Right lobe of liver (tissue), 6 donors: ENCODE results near the gene KLF17. TPM values are rescaled to one million over a fixed set of nuclear protein-coding genes. Genes with fewer than 3 reads are reported as not detected.
"Not testable (repeated sequence)": the region's sequence is repeated elsewhere in the genome, so short reads cannot be mapped to it uniquely, and the experiment has no call there.

Source experiments
- ATAC-seq, 4 donors: fragments of 200-7000 bp; cut with Tn5 transposase; one replicate each; pipeline ENCODE4 v1.9.1; 2020; ENCODE audit warnings: mild to moderate bottlenecking in 4 of 4, moderate library complexity in 4 of 4
- DNase-seq, 3 donors: peaks; one replicate each; pipeline ENCODE4 v3.0.0-alpha.2; 2020
- H3K27ac ChIP-seq, 3 donors: fragments of 200-600 bp; one replicate each; pipeline ENCODE4 v1.8.0; 2022
- H3K27me3 ChIP-seq, 2 donors: fragments of 200-600 bp; one replicate each; pipeline ENCODE4 v1.8.0; 2022
- H3K36me3 ChIP-seq, 4 donors: fragments of 200-600 bp; sonication (generic) in 1 of 4; one replicate each; pipeline versions ENCODE4 v1.5.1 to v1.8.0; 2017 to 2022; ENCODE audit warnings: control low read depth in 1 of 4
- H3K4me1 ChIP-seq, 4 donors: fragments of 200-600 bp; sonication (generic) in 1 of 4; one replicate each; pipeline versions ENCODE4 v1.5.1 to v1.8.0; 2017 to 2022; ENCODE audit warnings: control low read depth in 1 of 4
- H3K4me3 ChIP-seq, 3 donors: fragments of 200-600 bp; one replicate each; pipeline ENCODE4 v1.8.0; 2022
- H3K9me3 ChIP-seq, 4 donors: fragments of 200-600 bp; sonication (generic) in 1 of 4; one replicate each; pipeline versions ENCODE4 v1.5.1 to v1.8.0; 2017 to 2022; ENCODE audit warnings: control low read depth in 1 of 4
- CTCF ChIP-seq, 4 donors: fragments of 200-600 bp in 3 of 4; fragments of 450-650 bp in 1 of 4; IDR thresholded peaks; one replicate each; pipeline versions ENCODE4 v1.5.1 to v1.8.0; 2016 to 2022; ENCODE audit warnings: antibody characterized with exemption in 4 of 4, mild to moderate bottlenecking in 2 of 4
- POLR2A ChIP-seq: fragments of 450-650 bp; IDR thresholded peaks from one replicate; pipeline ENCODE4 v1.6.1; 2017; ENCODE audit warnings: antibody characterized with exemption, mild to moderate bottlenecking
- WGBS: methylation state at CpG from one replicate; pipeline ENCODE4 v1.1.6; 2018; ENCODE audit warnings: low coverage, low lambda C conversion rate; ENCODE audit not compliant: insufficient coverage; ENCODE audit errors: missing lambda C conversion rate; 5-methylcytosine and 5-hydroxymethylcytosine counted together
- intact Hi-C, 2 donors: fragments of 100-400 bp; cut with DNase I; formaldehyde crosslinking; loops; one replicate each; pipeline versions ENCODE4 v1.11.2 to v1.14.1; 2022
- total RNA-seq, 6 experiments: library from RNA; depleted of rRNA in 2 of 6; stranded (reverse); fragments of >200 nt in 2 of 6; fragmentation: NEBNext Ultra II Directional in 3 of 6; extraction: Animal tissue kit (Norgen Biotek cat#: 25700) in 3 of 6; gene quantifications; one replicate each; pipeline versions ENCODE4 v1.1.0 to v1.2.4, GENCODE V29; 2016 to 2023
- donor health status: DM: no; HTN: yes; CAD: no.
- donor health status: DM: no; HTN: no; CAD: no.
- donor health status: DM: no; HTN: no; CAD: no.
- donor health status: DM: no; HTN: yes; CAD: no.
- donor health status: DM: no; HTN: yes; CAD: no.

The KLF17 gene
- total RNA-seq, 6 experiments from 2014 or later: not detected

DNA sequence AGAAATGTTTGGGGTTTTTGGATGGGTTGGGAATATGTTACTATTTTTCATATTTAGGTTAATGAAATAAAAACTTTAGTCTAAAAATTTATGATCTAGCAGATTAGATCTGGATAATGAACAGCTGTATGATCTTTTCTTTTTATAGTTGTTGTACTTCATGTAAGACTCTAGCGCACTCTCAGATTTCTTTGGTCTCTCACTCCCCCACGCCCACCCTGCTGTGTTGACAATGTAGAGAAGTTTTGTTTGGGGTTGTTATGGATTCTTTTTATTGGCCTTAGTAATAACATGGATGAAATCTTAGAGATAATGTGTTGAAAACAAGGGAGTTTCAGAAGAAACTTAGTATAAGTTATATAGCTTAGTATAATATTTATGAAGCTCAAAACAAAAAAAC is 17.3 kb downstream of the KLF17 start:
- intact Hi-C loops: no loop called here
- TF ChIP-seq CTCF (IDR thresholded peaks at IDR 0.05) (no peak), POLR2A (no peak)
- ATAC-seq (no peak), DNase-seq (no peak)
- Histone ChIP-seq H3K27me3 (no peaks in the 10 kb centered on the region), H3K9me3 (no peaks in the 10 kb centered on the region), H3K27ac (no peak overlapping the region), H3K4me3 (no peak overlapping the region), H3K4me1 (no peaks in the 10 kb centered on the region), H3K36me3 (no peaks in the 10 kb centered on the region)
- WGBS: 81% methylated on average over 2 of the region's 2 CpGs

DNA sequence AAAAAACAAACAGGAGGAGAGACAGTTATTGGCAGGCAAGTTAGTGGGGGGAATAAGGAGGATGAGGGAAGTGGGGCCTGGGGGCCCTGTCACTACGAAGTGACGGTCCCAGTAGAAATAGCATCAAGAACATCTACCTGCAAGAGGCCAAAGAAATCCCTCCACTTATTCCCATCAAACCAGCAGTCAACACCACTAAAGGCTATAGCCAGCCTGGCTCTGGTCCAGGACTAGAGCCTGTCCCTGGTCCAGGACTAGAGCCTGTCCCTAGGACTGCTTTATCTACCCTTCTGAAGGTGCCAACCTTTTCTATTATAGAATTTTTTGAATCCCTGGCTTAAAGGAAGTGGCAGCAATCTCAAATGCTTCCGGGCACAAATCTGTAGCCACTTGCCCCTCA is 19.6 kb downstream of the KLF17 start:
- H3K9me3 ChIP-seq: no peaks in the 10 kb centered on the region
- ATAC-seq: no peak
- H3K27ac ChIP-seq: no peak overlapping the region
- WGBS: 73% methylated on average over 3 of the region's 3 CpGs
- DNase-seq: no peak
- H3K4me1 ChIP-seq: no peaks in the 10 kb centered on the region
- TF ChIP-seq POLR2A: no peak
- TF ChIP-seq CTCF (IDR thresholded peaks at IDR 0.05): no peak
- no peaks in the 10 kb centered on the region for H3K27me3 ChIP-seq
- H3K36me3 ChIP-seq: no peaks in the 10 kb centered on the region
- intact Hi-C loops: no loop called here
- no peak overlapping the region for H3K4me3 ChIP-seq

DNA sequence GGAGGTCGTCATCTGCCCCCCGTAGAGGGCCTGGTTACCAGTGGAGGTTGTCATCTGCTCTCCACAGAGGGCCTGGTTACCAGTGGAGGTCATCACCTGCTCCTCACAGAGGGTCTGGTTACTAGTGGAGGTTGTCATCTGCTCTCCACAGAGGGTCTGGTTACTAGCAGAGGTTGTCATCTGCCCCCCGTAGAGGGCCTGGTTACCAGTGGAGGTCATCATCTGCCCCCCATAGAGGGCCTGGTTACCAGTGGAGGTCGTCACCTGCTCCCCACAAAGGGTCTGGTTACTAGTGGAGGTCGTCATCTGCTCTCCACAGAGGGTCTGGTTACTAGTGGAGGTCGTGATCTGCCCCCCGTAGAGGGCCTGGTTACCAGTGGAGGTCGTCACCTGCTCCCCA is 20.9 kb downstream of the KLF17 start:
- H3K27me3 ChIP-seq, DNase-seq, H3K27ac ChIP-seq, ATAC-seq, H3K4me1 ChIP-seq, intact Hi-C loops, H3K9me3 ChIP-seq, H3K36me3 ChIP-seq, H3K4me3 ChIP-seq: not testable (repeated sequence)
- WGBS: no CpG with 5 or more reads among the region's 8 CpGs

GRCh38 chr1:44141531-44141930 is 22.9 kb downstream of the KLF17 start, which contains the start of gene KLF18:
Gene KLF18, minus strand, starts transcription at chr1:44141631. Its CDS starts 0 bp downstream, at chr1:44141631.
- Histone ChIP-seq H3K4me1 (no peaks in the 10 kb centered on the region), H3K27me3 (no peaks in the 10 kb centered on the region), H3K27ac (no peak within 1 kb of the TSS), H3K36me3 (no peaks in the 10 kb centered on the region), H3K4me3 (no peak within 1 kb of the TSS), H3K9me3 (peaks cover 0 to 7% (median 0%) of the 10 kb centered on the region in 4 donors)
- intact Hi-C loops: no loop called here
- no CpG with 5 or more reads among the region's 1 CpG for WGBS
- no peak for DNase-seq
- ATAC-seq: no peak
- TF ChIP-seq CTCF (IDR thresholded peaks at IDR 0.05) (no peak), POLR2A (no peak)

DNA sequence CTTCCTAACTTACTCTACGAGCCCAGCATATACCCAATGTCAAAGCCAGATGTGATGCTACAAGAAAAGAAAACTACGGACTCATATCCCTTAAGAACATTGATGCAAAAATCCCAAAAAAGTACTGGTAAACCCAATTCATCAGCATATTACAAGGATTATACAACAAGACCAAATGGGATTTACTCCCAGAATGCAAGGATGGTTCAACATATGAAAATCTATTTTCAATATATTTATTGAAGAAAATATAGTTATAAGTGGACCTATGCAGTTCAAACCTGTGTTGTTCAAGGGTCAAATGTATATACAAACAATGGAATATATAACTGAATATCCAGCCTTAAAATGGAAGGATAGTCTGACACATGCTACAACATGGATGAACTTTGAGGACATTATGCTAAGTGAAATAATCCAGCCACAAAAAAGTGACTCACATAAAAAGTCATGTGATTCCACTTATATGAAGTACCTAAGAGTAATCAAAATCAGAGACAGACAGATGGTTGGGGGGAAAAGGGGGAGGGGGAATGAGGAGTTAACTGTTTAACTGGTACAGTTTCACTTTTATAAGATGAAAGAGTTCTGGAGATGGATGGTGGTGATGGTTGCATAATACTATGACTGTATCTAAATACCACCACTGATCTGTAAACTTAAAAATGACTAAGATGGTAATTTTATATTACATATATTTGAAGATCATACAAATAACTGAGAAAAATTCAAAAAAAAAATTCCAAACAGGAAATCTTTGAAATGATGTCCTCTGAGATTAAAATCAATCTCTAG is 26.5 kb downstream of the KLF17 start:
- peaks cover 0 to 7% (median 0%) of the 10 kb centered on the region in 4 donors for H3K9me3 ChIP-seq
- H3K4me1 ChIP-seq: no peaks in the 10 kb centered on the region
- DNase-seq (no peak), ATAC-seq (no peak)
- WGBS: 78% methylated on average over 2 of the region's 2 CpGs
- no peak for TF ChIP-seq CTCF (IDR thresholded peaks at IDR 0.05)
- TF ChIP-seq POLR2A: no peak
- intact Hi-C loops: no loop called here
- no peaks in the 10 kb centered on the region for H3K27me3 ChIP-seq
- H3K36me3 ChIP-seq: no peaks in the 10 kb centered on the region
- no peak overlapping the region for H3K27ac ChIP-seq
- no peak overlapping the region for H3K4me3 ChIP-seq
